GM19455 (cell line): ENCODE results near the gene RREB1.

Source experiments
- ATAC-seq: cut with Tn5 transposase; IDR thresholded peaks from one replicate; pipeline ENCODE4 v1.9.1; 2021; ENCODE audit not compliant: unreplicated experiment

RREB1 gene

DNA sequence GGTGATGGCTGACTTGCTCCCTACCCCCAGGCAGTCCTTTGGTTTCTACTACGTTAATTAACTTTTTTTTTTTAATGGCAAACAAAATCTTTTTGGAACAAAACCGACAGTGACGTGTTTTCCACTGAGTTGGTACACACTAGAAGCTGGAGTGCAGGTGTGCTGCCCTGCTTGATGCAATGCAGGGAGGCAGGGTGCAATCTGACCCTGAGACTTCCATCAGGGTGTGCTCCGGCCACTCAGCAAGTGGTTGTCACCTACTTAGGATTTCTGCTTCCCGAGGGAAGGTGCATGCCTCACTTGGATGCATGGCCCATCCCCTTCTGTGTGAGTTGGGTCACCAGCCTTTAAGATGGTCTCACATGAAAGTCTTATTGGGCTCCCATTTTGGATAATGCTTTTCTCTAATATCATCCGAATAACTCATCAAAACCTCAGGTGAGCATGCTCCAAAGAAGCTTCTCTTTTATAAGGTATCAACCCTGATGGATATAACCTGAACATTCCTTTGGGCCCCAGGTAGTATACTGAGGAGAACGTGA, 14.0 kb downstream of the RREB1 start:
- no peak for ATAC-seq

DNA sequence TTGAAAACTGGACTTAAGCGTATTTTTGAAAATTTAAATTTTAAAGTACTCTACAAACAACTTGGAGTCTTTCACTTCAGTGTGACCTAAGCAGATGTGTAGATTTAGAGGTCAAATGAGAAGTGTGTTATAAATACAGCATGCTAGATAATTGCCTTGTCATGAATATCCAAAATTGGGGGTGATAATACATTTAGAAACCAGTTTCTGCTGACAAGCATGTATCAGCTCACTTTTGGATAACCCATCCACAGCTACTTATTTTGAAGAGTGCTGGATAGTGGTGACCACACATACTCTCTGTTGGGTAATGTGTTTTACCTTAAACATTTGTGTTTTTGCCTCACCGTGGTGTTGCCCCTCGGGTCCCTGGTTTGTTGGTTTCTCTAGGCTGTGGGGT, 14.9 kb downstream of the RREB1 start:
- ATAC-seq: no peak

- ATAC-seq: no peak
These were observed 16.4 kb downstream of the RREB1 start for GRCh38 chr6:7124114-7124513.

DNA sequence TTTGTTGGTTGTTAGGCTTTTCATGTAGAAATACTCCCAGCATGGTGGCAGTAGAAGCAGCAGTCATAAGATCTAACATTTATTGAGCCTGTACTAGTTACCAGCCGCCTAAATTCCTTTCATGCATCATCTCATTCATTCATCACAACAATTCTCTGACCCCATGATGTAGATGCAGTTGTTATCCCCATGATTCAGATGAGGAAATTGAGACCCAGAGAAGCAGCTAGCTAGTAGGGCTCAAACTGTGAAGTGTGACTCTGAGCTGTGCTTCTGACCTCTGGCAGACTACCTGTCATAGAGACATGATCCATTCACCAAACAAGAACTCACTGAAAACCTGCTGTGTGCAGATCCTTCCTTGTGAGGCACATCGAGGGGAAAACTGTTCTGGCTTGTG, 16.9 kb downstream of the RREB1 start:
- no peak for ATAC-seq

DNA sequence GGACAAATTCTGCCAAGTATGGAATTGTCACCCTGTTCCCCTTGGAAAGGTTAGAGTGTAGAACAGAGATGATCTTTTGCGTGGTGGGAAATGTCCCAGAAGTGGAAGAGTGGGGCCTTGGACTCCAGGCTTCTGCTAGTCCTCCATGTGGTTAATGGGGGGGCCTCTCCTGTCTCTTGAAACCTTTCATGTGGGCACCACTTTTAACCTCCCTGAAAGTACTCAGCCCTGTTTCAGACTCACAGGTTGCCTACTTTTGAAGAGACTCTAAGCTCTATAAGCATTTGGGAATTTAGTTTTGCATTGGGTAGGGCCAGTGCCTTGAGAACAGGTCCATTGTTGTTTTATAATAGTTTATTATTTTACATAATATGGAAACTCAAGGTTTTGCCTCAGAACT, 17.5 kb downstream of the RREB1 start:
- no peak for ATAC-seq

DNA sequence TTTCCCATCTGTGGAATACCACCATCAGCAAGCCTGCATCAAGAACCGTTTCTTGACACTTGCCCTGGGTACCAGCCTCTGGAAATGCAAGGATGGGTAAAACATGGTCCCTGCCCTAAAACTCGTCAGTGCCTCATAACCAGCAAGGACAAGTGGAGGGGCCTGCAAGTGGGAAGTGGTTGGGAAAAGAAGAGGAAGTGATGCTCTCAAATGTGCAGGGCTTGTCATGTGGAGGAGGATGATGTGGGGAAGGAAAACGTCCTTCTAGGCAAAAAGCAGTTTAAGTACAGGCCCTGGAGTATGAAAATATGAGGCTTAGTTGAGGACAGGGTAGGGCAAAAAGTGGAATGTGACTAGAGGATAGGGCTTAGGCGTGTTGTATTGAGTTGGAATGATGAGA, 19.0 kb downstream of the RREB1 start:
- no peak for ATAC-seq

DNA sequence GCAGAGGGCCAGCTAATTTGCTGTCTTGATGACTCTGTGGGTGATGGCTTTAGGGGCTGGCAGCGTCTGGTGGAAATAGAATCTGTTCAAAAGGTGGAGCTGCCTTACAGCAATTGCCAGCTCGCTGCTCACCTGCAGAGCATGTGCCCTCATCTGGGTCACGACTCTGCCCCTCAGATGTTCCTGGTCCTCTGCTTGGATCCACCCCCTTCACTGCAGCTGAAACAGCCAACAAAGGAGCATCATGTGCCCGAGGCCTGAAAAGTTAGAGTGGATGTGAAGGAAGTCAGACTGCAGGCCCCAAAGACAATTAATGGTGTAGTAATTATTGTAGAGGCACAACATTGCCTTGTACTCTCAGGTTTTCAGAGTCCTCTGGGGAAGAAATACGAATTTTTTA, 19.9 kb downstream of the RREB1 start:
- no peak for ATAC-seq

- no peak for ATAC-seq
These were observed 21.6 kb downstream of the RREB1 start for GRCh38 chr6:7129360-7129759.

DNA sequence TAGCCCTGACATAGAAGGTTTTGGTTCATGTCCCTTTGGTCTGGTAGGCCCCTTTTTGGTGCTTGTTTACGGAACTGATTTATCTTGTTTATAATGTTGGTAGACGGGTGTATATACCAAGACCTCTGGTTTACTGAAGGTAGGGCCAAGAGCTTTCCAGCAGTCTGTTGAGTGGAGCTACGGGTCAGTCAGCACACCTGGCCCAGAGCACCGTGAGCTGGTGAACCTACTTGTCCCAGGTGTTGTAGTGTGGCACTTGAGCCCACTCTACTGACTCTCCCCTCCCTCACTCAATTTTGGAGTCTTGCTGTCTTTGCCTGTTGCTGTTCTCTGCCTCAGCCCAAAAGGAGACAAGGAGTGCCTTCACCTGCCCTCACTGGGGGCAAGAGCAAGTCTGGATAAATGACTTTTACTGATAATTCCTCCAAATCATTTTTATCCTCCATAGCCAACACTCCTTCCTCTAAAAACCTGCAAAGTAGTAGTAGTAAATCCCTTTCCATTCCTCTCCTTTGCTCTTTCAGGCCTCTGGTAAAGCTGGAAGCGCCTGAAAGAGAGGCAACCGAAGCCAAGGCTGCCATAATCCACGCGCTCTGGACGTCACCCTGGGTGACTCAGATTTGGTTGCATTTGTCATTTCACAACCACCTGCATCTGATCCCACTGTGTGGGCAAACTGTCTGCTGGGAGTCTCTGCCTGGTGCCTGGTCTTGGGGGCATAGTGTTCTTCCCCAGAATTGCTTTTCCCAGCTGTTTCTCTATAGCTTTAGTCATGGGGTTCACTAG, 22.2 kb downstream of the RREB1 start:
- no peak for ATAC-seq

GRCh38 chr6:7131390-7131789, 23.6 kb downstream of the RREB1 start:
- no peak for ATAC-seq

DNA sequence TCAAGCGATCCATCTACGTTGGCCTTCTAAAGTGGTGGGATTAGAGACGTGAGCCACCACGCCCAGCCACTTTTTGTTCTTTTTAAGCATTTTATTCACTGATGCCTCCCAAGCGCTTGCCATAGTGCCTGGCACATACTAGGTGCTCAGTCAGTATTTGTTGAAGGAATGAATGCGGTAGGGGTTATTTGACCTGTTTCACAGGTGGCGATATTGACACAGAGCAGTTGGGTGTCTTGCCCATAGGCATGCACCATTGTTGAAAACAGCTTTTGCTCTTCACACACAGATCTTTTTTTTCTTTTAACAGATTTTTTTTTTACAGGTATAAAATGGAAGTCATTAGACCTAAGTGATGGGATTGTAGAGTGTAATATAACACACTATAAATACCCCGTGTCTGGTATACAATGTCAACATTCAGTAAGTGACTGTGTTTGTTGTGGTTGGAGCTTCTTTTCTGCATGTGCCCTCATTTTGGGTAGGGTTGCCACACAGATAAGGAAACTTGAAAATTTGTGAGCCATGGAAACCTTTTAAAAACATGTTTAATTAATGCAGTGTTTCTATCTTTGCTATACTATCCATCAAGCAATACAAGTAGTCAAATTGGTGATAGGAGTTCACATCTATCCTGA, 24.8 kb downstream of the RREB1 start:
- ATAC-seq: no peak

- ATAC-seq: no peak
These were observed 27.4 kb downstream of the RREB1 start for GRCh38 chr6:7134999-7135745.

GRCh38 chr6:7135755-7136154, 28.0 kb downstream of the RREB1 start:
- ATAC-seq: no peak

DNA sequence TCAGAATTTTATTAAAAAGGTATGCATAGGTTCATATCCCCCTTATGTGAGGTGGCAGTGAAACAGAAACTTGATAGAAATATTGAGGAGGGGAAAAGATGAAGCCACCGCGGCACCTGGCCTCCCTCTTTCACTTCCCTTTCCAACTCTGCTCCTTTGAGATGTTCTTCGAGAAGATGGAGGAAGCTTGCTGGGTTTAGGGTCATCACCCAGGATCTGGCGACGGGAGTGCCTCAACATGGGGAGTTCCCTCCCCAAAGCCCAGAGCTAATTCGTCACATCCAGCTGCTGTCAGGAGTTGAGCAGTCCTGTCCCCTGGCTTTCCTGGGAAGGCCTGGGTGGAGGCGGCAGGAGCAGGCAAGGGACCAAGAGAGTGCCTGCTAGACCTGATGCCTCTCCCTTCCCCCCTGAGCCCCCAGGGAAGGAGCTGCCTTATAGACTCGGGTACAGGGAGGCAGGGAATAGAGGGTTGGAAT, 29.1 kb downstream of the RREB1 start:
- peak; percentile 40 for ATAC-seq

DNA sequence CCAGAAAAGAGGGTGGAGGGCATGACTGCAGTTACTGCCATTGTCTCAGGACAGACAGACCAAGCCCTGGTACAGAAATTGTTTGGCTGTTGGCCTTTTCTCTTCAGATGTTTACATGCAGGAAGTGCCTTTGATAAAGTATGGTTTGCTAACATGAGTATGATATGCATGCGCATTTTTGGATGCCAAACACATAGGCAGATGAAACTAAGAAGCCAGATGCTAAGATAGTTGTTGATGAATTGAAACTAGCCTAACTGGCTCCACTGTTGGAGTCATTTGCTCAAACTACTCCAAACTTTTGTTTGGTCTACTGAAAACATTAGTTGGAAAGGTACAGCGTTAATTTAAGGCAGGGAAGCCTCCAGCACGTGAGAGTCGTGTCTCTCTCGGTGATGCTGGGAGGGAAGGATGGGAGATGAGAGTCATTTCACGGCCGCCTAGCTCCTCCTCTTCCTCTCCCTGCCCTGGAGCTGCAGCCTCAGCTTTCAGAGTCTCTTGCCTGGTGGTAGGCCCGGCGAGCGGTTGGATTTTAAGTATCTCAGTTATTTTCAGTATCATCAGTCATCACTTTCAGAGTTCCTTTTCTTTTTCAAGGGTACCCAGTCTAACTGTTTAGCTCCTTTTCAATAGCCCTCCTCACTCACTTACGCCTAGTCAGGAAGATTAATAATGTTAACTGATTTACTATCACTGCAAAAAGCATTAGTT, 29.7 kb downstream of the RREB1 start:
- peak; percentile 43 for ATAC-seq

DNA sequence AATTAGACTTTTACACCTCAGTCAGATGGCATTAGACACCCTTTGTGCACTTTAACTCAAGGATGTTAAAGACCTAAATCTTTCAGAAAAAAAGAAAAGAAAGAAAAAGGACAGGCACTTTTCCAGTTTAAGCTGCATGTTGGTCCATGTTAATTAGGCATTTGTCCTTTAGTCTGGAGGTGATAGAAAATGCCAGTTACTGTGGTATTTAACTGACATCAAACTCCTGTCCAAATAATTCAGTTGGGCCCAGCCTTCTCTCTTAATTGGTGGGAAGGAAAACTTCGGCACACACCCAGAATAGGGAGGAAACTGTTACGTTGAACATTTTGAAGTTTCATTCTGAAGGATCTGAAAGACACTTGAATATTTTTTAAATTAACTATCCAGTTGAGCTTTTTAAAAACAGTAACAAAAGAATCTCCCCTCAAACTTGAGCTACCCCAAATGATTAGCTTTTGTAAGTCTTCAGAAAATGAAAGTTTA, 30.3 kb downstream of the RREB1 start:
- no peak for ATAC-seq

DNA sequence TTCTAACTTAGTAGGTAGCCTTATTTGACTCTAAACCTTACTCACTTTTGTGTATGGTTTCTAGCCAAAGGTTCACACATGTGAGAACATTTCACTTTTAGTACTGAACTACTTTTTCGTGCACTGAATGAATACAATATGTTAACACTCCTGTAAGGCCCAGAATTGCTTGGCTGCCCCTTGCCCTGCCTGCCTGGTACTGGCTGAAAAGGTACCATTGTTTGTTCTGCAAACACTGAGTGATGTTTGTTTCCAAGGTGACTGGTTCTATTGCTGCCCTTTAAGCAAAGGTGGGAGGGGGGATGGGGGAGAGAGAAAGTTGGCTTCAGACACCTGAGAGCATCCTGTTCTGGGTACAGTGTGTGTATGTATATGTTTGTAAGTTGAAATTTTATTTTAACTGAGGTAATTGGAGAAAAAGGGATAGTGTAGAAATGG, 31.2 kb downstream of the RREB1 start:
- ATAC-seq: no peak

- no peak for ATAC-seq
These were observed 32.2 kb downstream of the RREB1 start for GRCh38 chr6:7139835-7140470.

- ATAC-seq: peak; percentile 62
These were observed 33.0 kb downstream of the RREB1 start for GRCh38 chr6:7140631-7141378.
